ENCODE results near the gene OGFOD3.

- no peak for TF ChIP-seq CTCF (conservative IDR thresholded peaks at IDR 0.05; ENCODE audit: low read depth in 2 of 2)
- TF ChIP-seq EZH2 (IDR thresholded peaks at IDR 0.05; ENCODE audit: low read depth, unreplicated experiment) = no peak
- no peak for TF ChIP-seq REST (IDR thresholded peaks at IDR 0.05; ENCODE audit: unreplicated experiment)
- no peak for TF ChIP-seq POLR2AphosphoS5 (IDR thresholded peaks at IDR 0.05; ENCODE audit: low read depth)
- TF ChIP-seq EZH2phosphoT487 (IDR thresholded peaks at IDR 0.05; ENCODE audit: unreplicated experiment) = no peak
- TF ChIP-seq JUNB (IDR thresholded peaks at IDR 0.05; ENCODE audit: unreplicated experiment) = no peak
- no peak for TF ChIP-seq CREB1 (CRISPR knock-in tag; IDR thresholded peaks at IDR 0.05; ENCODE audit: low read depth)
Observed at GRCh38 chr17:82439829-82440365, 21.5 kb upstream of the OGFOD3 start.
